RWPE2 (cell line): ENCODE results near the gene CMSS1.

Source experiments
- ATAC-seq: fragments of 200-7000 bp; cut with Tn5 transposase; 3 replicates; pipeline ENCODE4 v1.9.1; 2021; ENCODE audit warnings: low read depth
- DNase-seq: peaks from one replicate; pipeline ENCODE4 v3.0.0-alpha.2; 2020; ENCODE audit warnings: low spot score
- H3K27ac ChIP-seq: fragments of 450-650 bp; 2 replicates; pipeline ENCODE4 v1.5.1; 2017; ENCODE audit warnings: mild to moderate bottlenecking; ENCODE audit not compliant: poor library complexity, severe bottlenecking
- H3K27me3 ChIP-seq: fragments of 250-450 bp; sonication (Bioruptor Pico); 2 replicates; pipeline ENCODE4 v1.5.1; 2021; ENCODE audit warnings: mild to moderate bottlenecking, moderate library complexity; ENCODE audit not compliant: insufficient read depth, poor library complexity, severe bottlenecking
- H3K36me3 ChIP-seq: fragments of 250-450 bp; sonication (Bioruptor Pico); 2 replicates; pipeline ENCODE4 v1.5.1; 2020; ENCODE audit warnings: low read depth, mild to moderate bottlenecking, moderate library complexity
- H3K4me1 ChIP-seq: fragments of 250-450 bp; sonication (Bioruptor Pico); 2 replicates; pipeline ENCODE4 v1.5.1; 2021; ENCODE audit warnings: mild to moderate bottlenecking, moderate library complexity; ENCODE audit not compliant: insufficient read depth, poor library complexity, severe bottlenecking
- H3K4me3 ChIP-seq: fragments of 250-450 bp; sonication (Bioruptor Pico); 2 replicates; pipeline ENCODE4 v1.5.1; 2021; ENCODE audit warnings: mild to moderate bottlenecking, moderate library complexity; ENCODE audit not compliant: severe bottlenecking
- H3K9me3 ChIP-seq: fragments of 250-450 bp; sonication (Bioruptor Pico); 2 replicates; pipeline ENCODE4 v1.5.1; 2021; ENCODE audit warnings: mild to moderate bottlenecking, moderate library complexity; ENCODE audit not compliant: severe bottlenecking
- CTCF ChIP-seq: fragments of 450-650 bp; IDR thresholded peaks from one replicate; pipeline ENCODE4 v1.5.1; 2017; ENCODE audit warnings: mild to moderate bottlenecking, moderate library complexity; ENCODE audit not compliant: poor library complexity, severe bottlenecking

CMSS1 gene

GRCh38 chr3:100123112-100123511 is 305.4 kb downstream of the CMSS1 start:
- TF ChIP-seq CTCF, result no peak
- no peaks in the 10 kb centered on the region for H3K27me3 ChIP-seq
- no peaks in the 10 kb centered on the region for H3K4me1 ChIP-seq
- no peaks in the 10 kb centered on the region for H3K36me3 ChIP-seq
- no peak for ATAC-seq
- H3K4me3 ChIP-seq, result no peak overlapping the region
- no peak overlapping the region for H3K27ac ChIP-seq
- no peak for DNase-seq
- H3K9me3 ChIP-seq, result no peaks in the 10 kb centered on the region

- Histone ChIP-seq H3K27me3 (no peaks in the 10 kb centered on the region), H3K4me1 (no peaks in the 10 kb centered on the region), H3K9me3 (no peaks in the 10 kb centered on the region), H3K36me3 (no peaks in the 10 kb centered on the region), H3K4me3 (no peak overlapping the region), H3K27ac (no peak overlapping the region)
- no peak for TF ChIP-seq CTCF
- DNase-seq (no peak), ATAC-seq (no peak)
These were observed 306.6 kb downstream of the CMSS1 start for GRCh38 chr3:100124201-100124761.

- DNase-seq, result no peak
- H3K9me3 ChIP-seq, result no peaks in the 10 kb centered on the region
- H3K4me1 ChIP-seq, result no peaks in the 10 kb centered on the region
- no peak overlapping the region for H3K4me3 ChIP-seq
- H3K27me3 ChIP-seq, result no peaks in the 10 kb centered on the region
- no peaks in the 10 kb centered on the region for H3K36me3 ChIP-seq
- no peak for TF ChIP-seq CTCF
- ATAC-seq, result no peak
- H3K27ac ChIP-seq, result no peak overlapping the region
These were observed 307.7 kb downstream of the CMSS1 start for GRCh38 chr3:100125161-100125938.

- Histone ChIP-seq H3K9me3 (no peaks in the 10 kb centered on the region), H3K4me3 (no peak overlapping the region), H3K27ac (no peak overlapping the region), H3K4me1 (no peaks in the 10 kb centered on the region), H3K36me3 (no peaks in the 10 kb centered on the region), H3K27me3 (no peaks in the 10 kb centered on the region)
- TF ChIP-seq CTCF, result no peak
- ATAC-seq (no peak), DNase-seq (no peak)
These were observed 310.1 kb downstream of the CMSS1 start for GRCh38 chr3:100127792-100128191.

- DNase-seq (no peak), ATAC-seq (no peak)
- H3K4me3 ChIP-seq, result no peak overlapping the region
- H3K27me3 ChIP-seq, result no peaks in the 10 kb centered on the region
- no peaks in the 10 kb centered on the region for H3K4me1 ChIP-seq
- H3K9me3 ChIP-seq, result no peaks in the 10 kb centered on the region
- no peak for TF ChIP-seq CTCF
- H3K27ac ChIP-seq, result no peak overlapping the region
- H3K36me3 ChIP-seq, result no peaks in the 10 kb centered on the region
These were observed 310.9 kb downstream of the CMSS1 start for GRCh38 chr3:100128565-100128964.
